Breast epithelium (tissue), 3 donors: Measurements from ENCODE around the gene HPS6.

Experiments
- CTCF ChIP-seq, 3 donors: fragments of 450-650 bp; IDR thresholded peaks; one replicate each; pipeline ENCODE4 v1.5.1; 2016 to 2017; ENCODE audit warnings: antibody characterized with exemption in 3 of 3, mild to moderate bottlenecking in 3 of 3, moderate library complexity in 3 of 3
- POLR2A ChIP-seq: fragments of 450-650 bp; IDR thresholded peaks from one replicate; pipeline ENCODE4 v1.6.1; 2016; ENCODE audit warnings: antibody characterized with exemption, mild to moderate bottlenecking, moderate library complexity
- POLR2AphosphoS5 ChIP-seq, 3 donors: sonication (generic); formaldehyde crosslinking; IDR thresholded peaks; one replicate each; pipeline ENCODE4 v1.6.1; 2017; ENCODE audit warnings: antibody characterized with exemption in 3 of 3

- no peak for TF ChIP-seq POLR2A
- no peak for TF ChIP-seq CTCF (IDR thresholded peaks at IDR 0.05)
- TF ChIP-seq POLR2AphosphoS5 (IDR thresholded peaks at IDR 0.05): no peak
These were observed 49.1 kb downstream of the HPS6 start for GRCh38 chr10:102113956-102114857.
